Muscle layer of colon (tissue), 2 donors: ENCODE measurements around the gene INPP5A.
A peak's percentile ranks its signal among the peaks of the same experiment; 100 is the strongest.

ENCODE experiments used
- H3K27ac ChIP-seq: one replicate; pipeline ENCODE4 v1.7.0; 2013; ENCODE audit warnings: low read depth, mild to moderate bottlenecking, low read length, moderate library complexity
- H3K27me3 ChIP-seq, 2 donors: one replicate each; pipeline ENCODE4 v1.7.0; 2013; ENCODE audit warnings: low read length in 2 of 2, mild to moderate bottlenecking in 2 of 2; ENCODE audit not compliant: insufficient read depth in 2 of 2, control insufficient read depth in 1 of 2
- H3K36me3 ChIP-seq: one replicate; pipeline ENCODE4 v1.7.0; 2013; ENCODE audit warnings: mild to moderate bottlenecking, low read length; ENCODE audit not compliant: insufficient read depth
- H3K4me1 ChIP-seq: one replicate; pipeline ENCODE4 v1.7.0; 2013; ENCODE audit warnings: mild to moderate bottlenecking, low read length; ENCODE audit not compliant: insufficient read depth
- H3K4me3 ChIP-seq, 2 donors: one replicate each; pipeline ENCODE4 v1.7.0; 2013; ENCODE audit warnings: low read length in 2 of 2, low read depth in 1 of 2, mild to moderate bottlenecking in 1 of 2, moderate library complexity in 1 of 2
- H3K9ac ChIP-seq: one replicate; pipeline ENCODE4 v1.7.0; 2013; ENCODE audit warnings: low read length
- H3K9me3 ChIP-seq: one replicate; pipeline ENCODE4 v1.7.0; 2013; ENCODE audit warnings: mild to moderate bottlenecking, low read length
- donor health status: abdominal sarcoma.
- donor health status: Adenocarcinoma of cecum.

Gene INPP5A

GRCh38 chr10:132606031-132606491 lies 68.5 kb downstream of the INPP5A start:
- no peaks in the 10 kb centered on the region for H3K36me3 ChIP-seq
- no peaks in the 10 kb centered on the region for H3K27me3 ChIP-seq
- peaks cover 39% of the 10 kb centered on the region for H3K4me1 ChIP-seq
- no peak overlapping the region for H3K27ac ChIP-seq
- H3K9me3 ChIP-seq: no peaks in the 10 kb centered on the region
- no peak overlapping the region for H3K4me3 ChIP-seq
- H3K9ac ChIP-seq: no peak overlapping the region

GRCh38 chr10:132606536-132607316 lies 69.1 kb downstream of the INPP5A start:
- no peak overlapping the region for H3K9ac ChIP-seq
- H3K27ac ChIP-seq: no peak overlapping the region
- no peaks in the 10 kb centered on the region for H3K27me3 ChIP-seq
- peak overlapping the region in 1 of 2 donors; percentile 38 for H3K4me3 ChIP-seq
- H3K36me3 ChIP-seq: no peaks in the 10 kb centered on the region
- H3K4me1 ChIP-seq: peaks cover 38% of the 10 kb centered on the region
- no peaks in the 10 kb centered on the region for H3K9me3 ChIP-seq

GRCh38 chr10:132607491-132607890 lies 69.9 kb downstream of the INPP5A start:
- Histone ChIP-seq H3K27me3 (no peaks in the 10 kb centered on the region), H3K9me3 (no peaks in the 10 kb centered on the region), H3K36me3 (no peaks in the 10 kb centered on the region), H3K4me3 (peak overlapping the region in 1 of 2 donors; percentile 38), H3K9ac (no peak overlapping the region), H3K4me1 (peaks cover 43% of the 10 kb centered on the region), H3K27ac (no peak overlapping the region)

GRCh38 chr10:132607961-132608495 lies 70.4 kb downstream of the INPP5A start:
- Histone ChIP-seq H3K9me3 (no peaks in the 10 kb centered on the region), H3K36me3 (no peaks in the 10 kb centered on the region), H3K27ac (peak overlapping the region; percentile 3), H3K9ac (no peak overlapping the region), H3K4me1 (peaks cover 48% of the 10 kb centered on the region), H3K27me3 (no peaks in the 10 kb centered on the region), H3K4me3 (peak overlapping the region in 1 of 2 donors; percentile 2)

- Histone ChIP-seq H3K4me3 (no peak overlapping the region), H3K4me1 (peaks cover 48% of the 10 kb centered on the region), H3K9me3 (no peaks in the 10 kb centered on the region), H3K27me3 (no peaks in the 10 kb centered on the region), H3K36me3 (no peaks in the 10 kb centered on the region), H3K9ac (no peak overlapping the region), H3K27ac (no peak overlapping the region)
Observed at GRCh38 chr10:132608511-132609195, 71.1 kb downstream of the INPP5A start.

GRCh38 chr10:132609211-132609610 lies 71.6 kb downstream of the INPP5A start:
- no peaks in the 10 kb centered on the region for H3K9me3 ChIP-seq
- no peaks in the 10 kb centered on the region for H3K27me3 ChIP-seq
- H3K36me3 ChIP-seq: no peaks in the 10 kb centered on the region
- H3K9ac ChIP-seq: no peak overlapping the region
- H3K27ac ChIP-seq: no peak overlapping the region
- H3K4me1 ChIP-seq: peaks cover 48% of the 10 kb centered on the region
- no peak overlapping the region for H3K4me3 ChIP-seq

- Histone ChIP-seq H3K9me3 (no peaks in the 10 kb centered on the region), H3K36me3 (no peaks in the 10 kb centered on the region), H3K4me1 (peaks cover 48% of the 10 kb centered on the region), H3K4me3 (no peak overlapping the region), H3K27ac (no peak overlapping the region), H3K27me3 (no peaks in the 10 kb centered on the region), H3K9ac (no peak overlapping the region)
Observed at GRCh38 chr10:132610071-132610701, 72.6 kb downstream of the INPP5A start.

- Histone ChIP-seq H3K27me3 (no peaks in the 10 kb centered on the region), H3K4me3 (no peak overlapping the region), H3K27ac (no peak overlapping the region), H3K4me1 (peaks cover 39% of the 10 kb centered on the region), H3K9me3 (no peaks in the 10 kb centered on the region), H3K36me3 (no peaks in the 10 kb centered on the region), H3K9ac (no peak overlapping the region)
Observed at GRCh38 chr10:132611026-132611910, 73.7 kb downstream of the INPP5A start.

- H3K4me1 ChIP-seq: peaks cover 32% of the 10 kb centered on the region
- H3K4me3 ChIP-seq: no peak overlapping the region
- H3K27me3 ChIP-seq: no peaks in the 10 kb centered on the region
- H3K27ac ChIP-seq: no peak overlapping the region
- H3K9me3 ChIP-seq: no peaks in the 10 kb centered on the region
- H3K36me3 ChIP-seq: no peaks in the 10 kb centered on the region
- H3K9ac ChIP-seq: no peak overlapping the region
Observed at GRCh38 chr10:132611986-132612385, 74.4 kb downstream of the INPP5A start.

- H3K27ac ChIP-seq: no peak overlapping the region
Observed at GRCh38 chr10:132612571-132613504, 75.3 kb downstream of the INPP5A start.

More at GRCh38 chr10:132612571-132613504, 75.3 kb downstream of the INPP5A start:
- Histone ChIP-seq H3K4me3 (no peak overlapping the region), H3K36me3 (no peaks in the 10 kb centered on the region), H3K4me1 (peaks cover 23% of the 10 kb centered on the region), H3K9me3 (no peaks in the 10 kb centered on the region), H3K27me3 (no peaks in the 10 kb centered on the region), H3K9ac (no peak overlapping the region)
